Measurements from ENCODE around the gene PPFIBP1. TPM values are rescaled to one million over a fixed set of nuclear protein-coding genes. Genes with fewer than 3 reads are reported as not detected.

PPFIBP1 gene
- total and polyA plus RNA-seq, 2 of the 13 experiments (the other 11 are each of a cell fraction or from before 2014, with no cell fraction given) = 16.2 to 21.8 TPM

DNA sequence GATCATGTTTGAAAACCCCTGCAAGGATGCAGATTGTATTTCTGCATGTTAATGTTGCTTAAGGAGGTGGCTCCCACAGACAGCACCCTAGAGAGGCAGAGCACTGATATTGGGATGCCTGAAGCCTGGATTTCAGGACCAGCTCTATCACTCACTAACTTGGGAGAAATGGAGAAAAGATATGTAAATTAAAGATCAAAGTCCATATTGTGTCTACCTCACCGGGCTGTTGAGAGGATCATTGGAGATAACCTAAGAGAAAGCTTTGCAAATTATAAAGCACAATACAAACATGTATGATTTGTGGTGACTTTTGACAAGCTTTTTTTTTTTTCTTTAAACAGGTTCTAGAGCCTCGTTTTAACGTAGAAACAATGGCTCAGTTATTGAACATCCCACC lies 164.7 kb downstream of the PPFIBP1 start:
- Histone ChIP-seq H3K9ac (ENCODE audit: insufficient read depth, low read depth, low read length) (no peak overlapping the region), H3K9me3 (ENCODE audit: low read length) (no peaks in the 10 kb centered on the region), H3K36me3 (replicated peaks in 1 of 2; ENCODE audit: control insufficient read depth in 1 of 2, insufficient read depth in 2 of 2, low read length in 2 of 2) (peaks cover 4 to 23% of the 10 kb centered on the region in 2 experiments; a peak in 4 of 5 replicates), H4K20me1 (ENCODE audit: insufficient read depth, low read length) (no peaks in the 10 kb centered on the region), H3K4me3 (replicated peaks in 1 of 3; ENCODE audit: insufficient read depth in 1 of 3, low read depth in 2 of 3, low read length in 3 of 3) (no peak overlapping the region), H3K27me3 (ENCODE audit: control insufficient read depth in 1 of 2, insufficient read depth in 2 of 2, low read length in 2 of 2) (no peaks in the 10 kb centered on the region; a peak in 1 of 5 replicates), H3K4me2 (ENCODE audit: low read depth, low read length) (no peak overlapping the region), H3K27ac (ENCODE audit: extremely low read length, insufficient read depth, low read length) (no peak overlapping the region), H2AFZ (ENCODE audit: low read length) (no peak overlapping the region), H3K4me1 (ENCODE audit: insufficient read depth, low read length) (no peaks in the 10 kb centered on the region), H3K79me2 (ENCODE audit: insufficient read depth, low read length) (no peaks in the 10 kb centered on the region)
- BruUV-seq (replicated peaks) = no TSS peak
- ATAC-seq (no peak), DNase-seq (ENCODE audit: low spot score) (no peak), FAIRE-seq (no peak)
- intact Hi-C loops (cut with micrococcal nuclease; ENCODE audit: unreplicated experiment) = no loop called here
- ChIA-PET CTCF (ENCODE audit: low intra/inter-chr PET ratio, low total read pairs) (no interaction called here), POLR2A (no interaction called here)
- whole genome bisulfite sequencing (ENCODE audit: low lambda C conversion rate) = 74% methylated on average over 3 of the region's 3 CpGs
- in situ Hi-C loops (cut with HindIII; ENCODE audit: extremely low pct_ligation_motif_present, low pct_unique_long_range_greater_than_20kb) = no loop called here
- no peak for TF ChIP-seq ZSCAN21 (CRISPR knock-in tag; IDR thresholded peaks at IDR 0.05; ENCODE audit: borderline replicate concordance)
- no peak for TF ChIP-seq HNF4A (CRISPR knock-in tag; IDR thresholded peaks at IDR 0.05)
- no peak for TF ChIP-seq UBTF (CRISPR knock-in tag; IDR thresholded peaks at IDR 0.05)
- TF ChIP-seq, protein P1, sequence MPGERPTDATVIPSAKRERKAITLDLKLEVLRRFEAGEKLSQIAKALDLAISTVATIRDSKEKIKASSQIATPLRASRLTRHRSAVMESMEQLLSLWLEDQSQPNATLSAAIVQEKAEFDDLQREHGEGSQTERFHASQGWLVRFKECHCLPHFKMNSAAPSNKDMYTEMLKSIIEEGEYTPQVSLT (CRISPR knock-in tag; IDR thresholded peaks at IDR 0.05; ENCODE audit: borderline replicate concordance, low read depth) = no peak
- no peak for TF ChIP-seq SIN3B (IDR thresholded peaks at IDR 0.05; ENCODE audit: low read length)
- TF ChIP-seq ZNF460 (CRISPR knock-in tag; IDR thresholded peaks at IDR 0.05; ENCODE audit: borderline replicate concordance) = no peak
- TF ChIP-seq, protein P2, sequence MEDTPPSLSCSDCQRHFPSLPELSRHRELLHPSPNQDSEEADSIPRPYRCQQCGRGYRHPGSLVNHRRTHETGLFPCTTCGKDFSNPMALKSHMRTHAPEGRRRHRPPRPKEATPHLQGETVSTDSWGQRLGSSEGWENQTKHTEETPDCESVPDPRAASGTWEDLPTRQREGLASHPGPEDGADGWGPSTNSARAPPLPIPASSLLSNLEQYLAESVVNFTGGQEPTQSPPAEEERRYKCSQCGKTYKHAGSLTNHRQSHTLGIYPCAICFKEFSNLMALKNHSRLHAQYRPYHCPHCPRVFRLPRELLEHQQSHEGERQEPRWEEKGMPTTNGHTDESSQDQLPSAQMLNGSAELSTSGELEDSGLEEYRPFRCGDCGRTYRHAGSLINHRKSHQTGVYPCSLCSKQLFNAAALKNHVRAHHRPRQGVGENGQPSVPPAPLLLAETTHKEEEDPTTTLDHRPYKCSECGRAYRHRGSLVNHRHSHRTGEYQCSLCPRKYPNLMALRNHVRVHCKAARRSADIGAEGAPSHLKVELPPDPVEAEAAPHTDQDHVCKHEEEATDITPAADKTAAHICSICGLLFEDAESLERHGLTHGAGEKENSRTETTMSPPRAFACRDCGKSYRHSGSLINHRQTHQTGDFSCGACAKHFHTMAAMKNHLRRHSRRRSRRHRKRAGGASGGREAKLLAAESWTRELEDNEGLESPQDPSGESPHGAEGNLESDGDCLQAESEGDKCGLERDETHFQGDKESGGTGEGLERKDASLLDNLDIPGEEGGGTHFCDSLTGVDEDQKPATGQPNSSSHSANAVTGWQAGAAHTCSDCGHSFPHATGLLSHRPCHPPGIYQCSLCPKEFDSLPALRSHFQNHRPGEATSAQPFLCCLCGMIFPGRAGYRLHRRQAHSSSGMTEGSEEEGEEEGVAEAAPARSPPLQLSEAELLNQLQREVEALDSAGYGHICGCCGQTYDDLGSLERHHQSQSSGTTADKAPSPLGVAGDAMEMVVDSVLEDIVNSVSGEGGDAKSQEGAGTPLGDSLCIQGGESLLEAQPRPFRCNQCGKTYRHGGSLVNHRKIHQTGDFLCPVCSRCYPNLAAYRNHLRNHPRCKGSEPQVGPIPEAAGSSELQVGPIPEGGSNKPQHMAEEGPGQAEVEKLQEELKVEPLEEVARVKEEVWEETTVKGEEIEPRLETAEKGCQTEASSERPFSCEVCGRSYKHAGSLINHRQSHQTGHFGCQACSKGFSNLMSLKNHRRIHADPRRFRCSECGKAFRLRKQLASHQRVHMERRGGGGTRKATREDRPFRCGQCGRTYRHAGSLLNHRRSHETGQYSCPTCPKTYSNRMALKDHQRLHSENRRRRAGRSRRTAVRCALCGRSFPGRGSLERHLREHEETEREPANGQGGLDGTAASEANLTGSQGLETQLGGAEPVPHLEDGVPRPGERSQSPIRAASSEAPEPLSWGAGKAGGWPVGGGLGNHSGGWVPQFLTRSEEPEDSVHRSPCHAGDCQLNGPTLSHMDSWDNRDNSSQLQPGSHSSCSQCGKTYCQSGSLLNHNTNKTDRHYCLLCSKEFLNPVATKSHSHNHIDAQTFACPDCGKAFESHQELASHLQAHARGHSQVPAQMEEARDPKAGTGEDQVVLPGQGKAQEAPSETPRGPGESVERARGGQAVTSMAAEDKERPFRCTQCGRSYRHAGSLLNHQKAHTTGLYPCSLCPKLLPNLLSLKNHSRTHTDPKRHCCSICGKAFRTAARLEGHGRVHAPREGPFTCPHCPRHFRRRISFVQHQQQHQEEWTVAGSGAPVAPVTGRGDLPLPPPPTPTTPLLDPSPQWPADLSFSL (CRISPR knock-in tag; IDR thresholded peaks at IDR 0.05) = no peak
- no peak for TF ChIP-seq MAFF (IDR thresholded peaks at IDR 0.05; ENCODE audit: low read depth, low read length)
- no peak for TF ChIP-seq FOXP4 (CRISPR knock-in tag; IDR thresholded peaks at IDR 0.05)
- TF ChIP-seq CCAR2 (optimal IDR thresholded peaks at IDR 0.05; ENCODE audit: low read depth, low read length) = no peak
